K562 (cell line): ENCODE data around the gene HMGN1. TPM values are rescaled to one million over a fixed set of nuclear protein-coding genes. Genes with fewer than 3 reads are reported as not detected.

Source experiments
- ATAC-seq: fragments of 200-7000 bp; cut with Tn5 transposase; 3 replicates; pipeline ENCODE4 v1.9.1; 2020; ENCODE audit warnings: moderate library complexity
- BruUV-seq: library from RNA; stranded (reverse); fragments of 400-500 nt; replicated peaks from 2 replicates; lab custom pipeline; 2021; lab: Mats Ljungman, UMichigan
- CTCF ChIA-PET: fragments of 300-600 bp; formaldehyde crosslinking; extraction: SDS; loops from one replicate; lab custom pipeline; 2021; ENCODE audit warnings: low intra/inter-chr PET ratio; lab: Yijun Ruan, JAX
- POLR2A ChIA-PET: fragments of 300-600, 350-650 bp; sonication (Branson Sonifier 250); formaldehyde crosslinking; extraction: SDS; loops from one replicate; lab custom pipeline; 2021; ENCODE audit warnings: antibody characterized with exemption, inconsistent platforms; lab: Yijun Ruan, JAX
- DNase-seq, 4 experiments: peaks; one replicate each; pipeline versions ENCODE4 v3.0.0 to v3.0.0-alpha.2; 2011 to 2018; ENCODE audit warnings: low spot score in 3 of 4, mixed read lengths in 3 of 4; ENCODE audit errors: extremely low read depth in 1 of 4
- FAIRE-seq: peaks from 2 replicates; lab custom pipeline; 2011; peaks lifted over from hg19 to GRCh38; lab: Jason Lieb, UNC
- H2AFZ ChIP-seq: 2 replicates; pipeline ENCODE4 v1.6.0; 2011; ENCODE audit warnings: low read depth, low read length, control low read depth, inconsistent platforms
- H3K27ac ChIP-seq: fragments of 200-600 bp; 3 replicates; pipeline ENCODE4 v1.8.0; 2011; ENCODE audit warnings: low read depth, mild to moderate bottlenecking, control low read depth, inconsistent platforms, low read length, moderate library complexity, mixed read lengths; ENCODE audit errors: extremely low read depth
- H3K27me3 ChIP-seq, 2 experiments: fragments of 300-600 bp in 1 of 2; 2 replicates in 1 of 2; 3 replicates in 1 of 2; pipeline versions ENCODE4 v1.6.0 to v1.8.0; 2011; ENCODE audit warnings: inconsistent platforms in 2 of 2, low read length in 2 of 2, mild to moderate bottlenecking in 1 of 2, mixed read lengths in 1 of 2, moderate library complexity in 1 of 2; ENCODE audit not compliant: control insufficient read depth in 2 of 2, insufficient read depth in 2 of 2
- H3K36me3 ChIP-seq: fragments of 300-600 bp; 3 replicates; pipeline ENCODE4 v1.8.0; 2011; ENCODE audit warnings: mild to moderate bottlenecking, low read length, inconsistent platforms; ENCODE audit not compliant: control insufficient read depth, insufficient read depth
- H3K4me1 ChIP-seq, 2 experiments: fragments of 200-600 bp in 1 of 2; replicated peaks in 1 of 2; 2 replicates in 1 of 2; 3 replicates in 1 of 2; pipeline versions ENCODE4 v1.5.1 to v1.8.0; 2011; ENCODE audit warnings: inconsistent platforms in 2 of 2, low read length in 2 of 2, mild to moderate bottlenecking in 1 of 2, mixed read lengths in 1 of 2, moderate library complexity in 1 of 2; ENCODE audit not compliant: control insufficient read depth in 2 of 2, insufficient read depth in 2 of 2
- H3K4me2 ChIP-seq: 2 replicates; pipeline ENCODE4 v1.6.1; 2011; ENCODE audit warnings: low read length, control low read depth, inconsistent platforms, mixed read lengths; ENCODE audit not compliant: insufficient read depth
- H3K4me3 ChIP-seq: fragments of 200-600 bp; sonication (generic), shearing (Covaris generic); 2 replicates; pipeline ENCODE4 v1.5.1; 2016; ENCODE audit warnings: control low read depth, inconsistent platforms
- H3K79me2 ChIP-seq: fragments of 200-600 bp; 3 replicates; pipeline ENCODE4 v1.8.0; 2011; ENCODE audit warnings: low read length, inconsistent platforms; ENCODE audit not compliant: control insufficient read depth, insufficient read depth
- H3K9ac ChIP-seq, 2 experiments: 2 replicates each; pipeline versions ENCODE4 v1.6.0 to v1.6.1; 2011; ENCODE audit warnings: low read depth in 2 of 2, low read length in 2 of 2, control low read depth in 1 of 2, inconsistent platforms in 1 of 2, mild to moderate bottlenecking in 1 of 2, mixed read lengths in 1 of 2; ENCODE audit not compliant: insufficient read depth in 1 of 2
- H3K9me1 ChIP-seq: one replicate; pipeline ENCODE4 v1.6.0; 2011; ENCODE audit warnings: inconsistent platforms, mild to moderate bottlenecking, low read length, moderate library complexity; ENCODE audit not compliant: control insufficient read depth, insufficient read depth
- H3K9me3 ChIP-seq: replicated peaks from 2 replicates; pipeline ENCODE4 v1.5.1; 2011; ENCODE audit warnings: low read depth, low read length, inconsistent platforms; ENCODE audit not compliant: control insufficient read depth, insufficient read depth
- H4K20me1 ChIP-seq: replicated peaks from 2 replicates; pipeline ENCODE4 v1.6.1; 2011; ENCODE audit warnings: low read length, inconsistent platforms, mixed read lengths; ENCODE audit not compliant: control insufficient read depth, insufficient read depth
- ELF1 ChIP-seq: fragments of 200-800 bp; sonication (Bioruptor generic); IDR thresholded peaks from 2 replicates; pipeline ENCODE4 v1.6.1; 2016; ENCODE audit warnings: missing genetic modification characterization, missing compliant biosample characterization
- ETS1 ChIP-seq: conservative IDR thresholded peaks from 2 replicates; pipeline ENCODE4 v1.6.1; 2011; ENCODE audit warnings: low read depth, mild to moderate bottlenecking, low read length; ENCODE audit not compliant: control insufficient read depth
- LEF1 ChIP-seq: fragments of 450-650 bp; IDR thresholded peaks from 2 replicates; pipeline ENCODE4 v1.6.1; 2016; ENCODE audit warnings: mild to moderate bottlenecking
- RAD51 ChIP-seq: fragments of 450-650 bp; IDR thresholded peaks from 2 replicates; pipeline ENCODE4 v1.7.1; 2016; ENCODE audit warnings: low read depth, mild to moderate bottlenecking, borderline replicate concordance
- WGBS: fragments of 100-300 bp; shearing (Covaris generic); methylation state at CpG from one replicate; pipeline ENCODE4 v1.1.6; 2016; ENCODE audit warnings: low coverage, mixed read lengths; ENCODE audit not compliant: insufficient coverage; ENCODE audit errors: missing lambda C conversion rate; 5-methylcytosine and 5-hydroxymethylcytosine counted together
- in situ Hi-C: fragments of 300-500 bp; cut with MboI; formaldehyde crosslinking; loops from 4 replicates; pipeline ENCODE4 v1.15.0; 2018; ENCODE audit warnings: inconsistent platforms, mixed read lengths
- intact Hi-C: fragments of 100-400 bp; cut with micrococcal nuclease; formaldehyde crosslinking; loops from 2 replicates; pipeline ENCODE4 v1.14.2; 2022
- polyA plus RNA-seq, 8 experiments: library from polyadenylated mRNA; depleted of rRNA in 4 of 8; stranded (reverse) in 5 of 8; unstranded in 3 of 8; fragments of >200 nt; fragmentation: Nextera tagmentation in 2 of 8; fragmentation: Illumina TruSeq in 1 of 8; extraction: Ambion mirVana in 2 of 8; extraction: Trizol in 1 of 8; gene quantifications; 2 replicates each; pipeline versions ENCODE4 v1.2.1 to v1.2.3, GENCODE V29; 2011 to 2014; ENCODE audit warnings: inconsistent platforms in 1 of 8, missing spikeins in 1 of 8
- total RNA-seq, 7 experiments: library from RNA; depleted of rRNA in 6 of 7; stranded (reverse); fragments of >200 nt in 6 of 7; fragmentation: Illumina TruSeq in 2 of 7; extraction: Trizol in 2 of 7; gene quantifications; 2 replicates each; pipeline versions ENCODE4 v1.2.1 to v1.2.3, GENCODE V29; 2011 to 2021; ENCODE audit warnings: low replicate concordance in 1 of 7
- TF ChIP-seq, protein P1 (sequence below): fragments of 450-650 bp; formaldehyde crosslinking; IDR thresholded peaks from 2 replicates; pipeline ENCODE4 v1.4.0; 2020; ENCODE audit warnings: mild to moderate bottlenecking

The HMGN1 gene
- total and polyA plus RNA-seq, 9 of the 15 experiments (the other 6 are each of a cell fraction or from before 2014, with no cell fraction given): 124 to 626 (median 498) TPM

- no peaks in the 10 kb centered on the region for H3K36me3 ChIP-seq
- no peak overlapping the region for H2AFZ ChIP-seq
- ATAC-seq: no peak
- no peaks in the 10 kb centered on the region for H3K27me3 ChIP-seq
- ChIA-PET POLR2A (interaction anchor here (0.8 to 2.4 kb wide), 8 partner anchors 9 to 93 kb away, joined by 3 to 8 read pairs (median 5); partner anchors contain the start of gene HMGN1), CTCF (interaction anchor here (0.6 kb wide), 1 partner anchor 49 kb away, joined by 4 read pairs; no protein-coding TSS in a partner anchor)
- H3K4me3 ChIP-seq: no peak overlapping the region
- BruUV-seq: no TSS peak
- no peaks in the 10 kb centered on the region for H4K20me1 ChIP-seq
- in situ Hi-C loops (no loop called here), intact Hi-C loops (no loop called here)
- H3K9ac ChIP-seq: no peak overlapping the region
- no peak for DNase-seq
- TF ChIP-seq LEF1 (no peak), ELF1 (no peak), ETS1 (no peak), RAD51 (no peak)
- TF ChIP-seq, protein P1, sequence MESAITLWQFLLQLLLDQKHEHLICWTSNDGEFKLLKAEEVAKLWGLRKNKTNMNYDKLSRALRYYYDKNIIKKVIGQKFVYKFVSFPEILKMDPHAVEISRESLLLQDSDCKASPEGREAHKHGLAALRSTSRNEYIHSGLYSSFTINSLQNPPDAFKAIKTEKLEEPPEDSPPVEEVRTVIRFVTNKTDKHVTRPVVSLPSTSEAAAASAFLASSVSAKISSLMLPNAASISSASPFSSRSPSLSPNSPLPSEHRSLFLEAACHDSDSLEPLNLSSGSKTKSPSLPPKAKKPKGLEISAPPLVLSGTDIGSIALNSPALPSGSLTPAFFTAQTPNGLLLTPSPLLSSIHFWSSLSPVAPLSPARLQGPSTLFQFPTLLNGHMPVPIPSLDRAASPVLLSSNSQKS: no peak
- no peak overlapping the region for H3K4me2 ChIP-seq
- H3K4me1 ChIP-seq: peaks cover 6 to 9% of the 10 kb centered on the region in 2 experiments; a peak in 4 of 5 replicates
- H3K79me2 ChIP-seq: no peaks in the 10 kb centered on the region
- H3K9me1 ChIP-seq: no peaks in the 10 kb centered on the region
- no peak overlapping the region for H3K27ac ChIP-seq
- no peak for FAIRE-seq
- WGBS: 43% methylated on average over 6 of the region's 6 CpGs
- no peaks in the 10 kb centered on the region for H3K9me3 ChIP-seq
Measured at GRCh38 chr21:39330001-39330400, 18.9 kb downstream of the HMGN1 start.
